Epithelial cell of prostate (primary cell): Measurements from ENCODE around the gene LAPTM5.
A peak's percentile ranks its signal among the peaks of the same experiment; 100 is the strongest.

Source experiments
- DNase-seq: peaks from one replicate; pipeline ENCODE4 v3.0.0-alpha.2; 2011; ENCODE audit warnings: low read depth, low spot score
- H3K27ac ChIP-seq: fragments of 450-650 bp; 2 replicates; pipeline ENCODE4 v1.5.1; 2017; ENCODE audit warnings: mild to moderate bottlenecking

Gene LAPTM5

GRCh38 chr1:30787856-30788495 is 30.4 kb upstream of the LAPTM5 start:
- no peak for DNase-seq
- no peak overlapping the region for H3K27ac ChIP-seq

DNA sequence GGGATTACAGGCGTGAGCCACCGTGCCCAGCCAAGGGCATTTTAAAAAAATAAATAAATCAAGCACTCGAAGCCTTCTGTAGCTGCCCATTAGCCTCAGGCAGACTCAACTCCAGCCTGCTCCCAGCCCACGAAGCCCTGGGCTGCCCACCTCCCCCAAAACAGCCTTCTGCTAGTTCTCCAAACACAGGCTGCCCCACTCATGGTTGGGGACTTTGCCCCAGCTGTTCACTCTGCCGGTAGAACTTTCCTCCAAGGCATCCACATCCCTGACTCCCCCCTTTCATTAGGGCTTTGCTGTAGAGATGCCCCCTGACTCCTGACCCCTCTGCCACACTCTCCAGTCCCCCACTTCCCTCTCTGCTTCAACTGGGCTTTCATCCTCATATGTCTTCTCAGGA is 29.7 kb upstream of the LAPTM5 start:
- no peak overlapping the region for H3K27ac ChIP-seq

DNA sequence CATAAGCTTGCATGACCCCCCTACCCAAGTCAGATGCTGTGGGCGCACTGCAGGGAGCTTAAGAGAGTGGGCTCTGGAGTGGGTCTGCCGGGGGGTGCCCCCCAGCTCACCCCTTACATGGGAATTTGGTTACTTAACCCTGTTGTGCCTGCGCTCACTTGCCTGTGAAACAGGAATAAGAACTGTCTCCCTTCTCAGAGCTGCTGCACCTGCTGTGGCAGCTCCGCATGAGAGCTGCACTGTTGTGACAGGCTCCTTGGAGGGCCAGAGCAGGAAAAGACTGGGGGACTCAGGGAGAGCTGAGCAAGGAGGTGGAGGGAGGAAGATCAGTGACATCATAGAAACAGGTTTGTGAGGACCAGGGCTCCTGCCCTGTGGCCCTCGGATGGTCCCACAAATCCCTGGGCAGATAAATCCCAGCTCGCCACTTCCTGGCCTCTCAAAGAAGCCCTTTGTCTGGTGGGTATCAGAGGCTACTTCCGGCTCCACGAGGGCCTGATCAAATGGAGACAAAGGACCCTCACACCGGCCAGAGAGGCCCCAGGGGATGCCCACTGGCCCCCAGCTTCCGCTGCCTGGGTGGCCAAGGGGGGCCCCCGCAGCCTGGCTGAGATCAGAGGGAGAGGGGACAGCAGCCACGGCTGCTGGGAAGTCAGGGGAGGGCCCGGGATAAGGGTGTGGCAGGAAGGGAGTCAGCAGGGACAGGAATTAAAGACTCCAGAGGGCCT is 28.9 kb upstream of the LAPTM5 start:
- no peak for DNase-seq
- no peak overlapping the region for H3K27ac ChIP-seq

More for the DNA sequence above, 29.7 kb upstream of the LAPTM5 start:
- DNase-seq, result no peak

- no peak overlapping the region for H3K27ac ChIP-seq
- DNase-seq, result no peak
Observed at GRCh38 chr1:30785714-30786113, 28.1 kb upstream of the LAPTM5 start.

- H3K27ac ChIP-seq, result no peak overlapping the region
Observed at GRCh38 chr1:30785181-30785580, 27.6 kb upstream of the LAPTM5 start.

GRCh38 chr1:30783256-30783915 is 25.8 kb upstream of the LAPTM5 start:
- DNase-seq, result no peak
- no peak overlapping the region for H3K27ac ChIP-seq

More at GRCh38 chr1:30785181-30785580, 27.6 kb upstream of the LAPTM5 start:
- no peak for DNase-seq

- no peak for DNase-seq
- H3K27ac ChIP-seq, result no peak overlapping the region
Observed at GRCh38 chr1:30782361-30783255, 25.0 kb upstream of the LAPTM5 start.

GRCh38 chr1:30781906-30782305 is 24.3 kb upstream of the LAPTM5 start:
- no peak for DNase-seq
- no peak overlapping the region for H3K27ac ChIP-seq

- DNase-seq, result no peak
- no peak overlapping the region for H3K27ac ChIP-seq
Observed at GRCh38 chr1:30780409-30780808, 22.8 kb upstream of the LAPTM5 start.

GRCh38 chr1:30779294-30780071 is 21.9 kb upstream of the LAPTM5 start:
- H3K27ac ChIP-seq, result no peak overlapping the region
- no peak for DNase-seq

GRCh38 chr1:30778979-30779293 is 21.4 kb upstream of the LAPTM5 start:
- H3K27ac ChIP-seq, result no peak overlapping the region
- DNase-seq, result no peak

DNA sequence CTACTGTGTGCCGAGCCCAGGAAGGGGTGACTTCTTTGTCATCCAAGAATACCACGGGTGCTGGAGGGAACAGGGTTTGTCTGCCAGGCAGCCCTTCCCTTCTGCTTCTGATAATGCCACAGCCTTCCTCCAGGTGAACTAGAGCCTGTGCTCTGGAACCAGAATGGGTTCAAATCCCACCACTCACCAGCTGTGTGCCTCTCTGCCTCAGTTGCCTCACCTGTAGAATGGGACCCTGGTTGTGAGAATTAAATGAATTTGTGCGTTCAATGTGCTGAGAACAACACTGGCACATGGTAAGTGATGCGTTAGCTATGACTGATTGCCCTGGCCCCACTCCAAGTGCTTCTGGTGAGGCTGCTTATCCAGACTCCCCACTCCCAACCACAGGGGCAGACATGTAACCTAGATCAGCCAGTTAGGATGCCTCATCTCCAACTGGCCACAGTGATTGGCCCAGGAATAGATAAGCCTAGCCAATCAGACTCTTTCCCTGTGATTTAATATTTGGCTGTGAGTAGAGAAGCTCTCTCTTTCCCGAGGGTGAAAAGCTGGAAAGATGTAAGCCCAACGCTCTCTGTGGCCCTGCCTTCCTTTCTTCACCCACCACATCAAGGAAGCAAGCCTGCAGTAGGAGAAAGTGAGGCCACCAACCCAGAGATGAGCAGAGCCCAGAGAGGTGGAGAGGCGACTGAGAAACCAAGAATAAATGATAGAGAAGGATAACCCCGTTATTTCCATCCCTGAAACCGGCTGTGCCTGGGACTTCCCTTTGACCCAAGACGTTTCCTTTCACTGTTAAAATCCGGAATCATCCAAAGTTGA is 20.8 kb upstream of the LAPTM5 start:
- DNase-seq, result peak; percentile 89

GRCh38 chr1:30777904-30778153 is 20.3 kb upstream of the LAPTM5 start:
- DNase-seq, result no peak
- no peak overlapping the region for H3K27ac ChIP-seq

More for the DNA sequence above, 20.8 kb upstream of the LAPTM5 start:
- no peak overlapping the region for H3K27ac ChIP-seq

GRCh38 chr1:30777060-30777903 is 19.7 kb upstream of the LAPTM5 start:
- no peak for DNase-seq

GRCh38 chr1:30776097-30777059 is 18.8 kb upstream of the LAPTM5 start:
- no peak for DNase-seq
- no peak overlapping the region for H3K27ac ChIP-seq

More at GRCh38 chr1:30777060-30777903, 19.7 kb upstream of the LAPTM5 start:
- H3K27ac ChIP-seq, result no peak overlapping the region

DNA sequence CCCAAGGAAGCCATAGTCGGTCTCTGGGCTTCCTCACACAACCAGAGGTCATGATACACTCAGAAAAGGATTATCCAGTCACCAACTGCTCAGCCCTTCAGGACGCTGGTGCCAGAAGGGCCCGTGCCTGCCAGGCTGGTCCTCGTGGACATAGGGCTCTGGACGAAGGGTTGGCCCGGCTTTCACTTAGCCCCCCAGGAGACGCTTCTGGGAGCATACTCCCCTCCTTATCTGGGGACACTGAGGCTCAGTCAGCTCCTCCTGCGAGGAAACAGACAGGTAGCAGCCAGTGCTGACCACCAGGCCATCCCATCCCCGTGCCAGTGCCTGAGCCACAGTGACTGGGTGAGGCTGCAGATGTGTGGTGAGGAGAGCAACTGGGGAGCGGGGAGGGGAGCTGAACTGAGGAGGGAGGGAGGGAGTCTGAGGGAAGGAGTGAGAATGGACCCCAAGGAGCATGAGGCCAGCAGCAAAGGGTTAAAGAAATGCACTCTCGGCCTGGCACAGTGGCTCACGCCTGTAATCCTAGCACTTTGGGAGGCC is 17.9 kb upstream of the LAPTM5 start:
- DNase-seq, result no peak

More for the DNA sequence above, 17.9 kb upstream of the LAPTM5 start:
- no peak overlapping the region for H3K27ac ChIP-seq
